IMR-90 (cell line): ENCODE measurements around the gene HOXA10. TPM values are rescaled to one million over a fixed set of nuclear protein-coding genes. Genes with fewer than 3 reads are reported as not detected.

Experiments
- ATAC-seq: fragments of 200-7000 bp; cut with Tn5 transposase; 2 replicates; pipeline ENCODE4 v1.9.1; 2020; ENCODE audit warnings: low read depth, mild to moderate bottlenecking, moderate library complexity
- BruUV-seq: library from RNA; stranded (reverse); fragments of 400-500 nt; replicated peaks from 2 replicates; lab custom pipeline; 2021; lab: Mats Ljungman, UMichigan
- CTCF ChIA-PET: fragments of 300-600 bp; formaldehyde crosslinking; extraction: SDS; loops from one replicate; lab custom pipeline; 2021; ENCODE audit warnings: antibody characterized with exemption; lab: Yijun Ruan, JAX
- POLR2A ChIA-PET: fragments of 300-600 bp; sonication (Branson Sonifier 250); formaldehyde crosslinking; loops from one replicate; lab custom pipeline; 2022; ENCODE audit warnings: antibody characterized with exemption; ENCODE audit not compliant: unreplicated experiment; lab: Charles Lee
- DNase-seq: peaks from one replicate; pipeline ENCODE4 v3.0.0; 2013
- H2AFZ ChIP-seq: replicated peaks from 2 replicates; pipeline ENCODE3; 2013; ENCODE audit warnings: low read length, mild to moderate bottlenecking; ENCODE audit not compliant: poor library complexity
- H2AK5ac ChIP-seq: 2 replicates; pipeline ENCODE4 v1.6.1; 2013; ENCODE audit warnings: low read depth, low read length, inconsistent platforms
- H2AK9ac ChIP-seq: replicated peaks from 2 replicates; pipeline ENCODE3; 2013; ENCODE audit warnings: mild to moderate bottlenecking, low read depth, low read length, moderate library complexity; ENCODE audit not compliant: poor library complexity
- H2BK120ac ChIP-seq: 2 replicates; pipeline ENCODE4 v1.6.1; 2013; ENCODE audit warnings: low read depth, low read length, inconsistent platforms
- H2BK15ac ChIP-seq: 3 replicates; pipeline ENCODE4 v1.6.1; 2013; ENCODE audit warnings: low read depth, low read length, inconsistent platforms
- H2BK20ac ChIP-seq: 2 replicates; pipeline ENCODE4 v1.6.1; 2013; ENCODE audit warnings: low read depth, mild to moderate bottlenecking, inconsistent platforms, low read length, moderate library complexity
- H2BK5ac ChIP-seq: 2 replicates; pipeline ENCODE4 v1.6.1; 2013; ENCODE audit warnings: mild to moderate bottlenecking, low read depth, low read length, inconsistent platforms; ENCODE audit not compliant: poor library complexity, severe bottlenecking
- H3K14ac ChIP-seq: replicated peaks from 2 replicates; pipeline ENCODE4 v1.6.1; 2013; ENCODE audit warnings: low read depth, low read length, inconsistent platforms
- H3K18ac ChIP-seq: 2 replicates; pipeline ENCODE4 v1.6.1; 2013; ENCODE audit warnings: low read depth, low read length, control low read depth
- H3K23ac ChIP-seq: 2 replicates; pipeline ENCODE4 v1.6.1; 2013; ENCODE audit warnings: low read depth, low read length, inconsistent platforms
- H3K27ac ChIP-seq: 2 replicates; pipeline ENCODE4 v1.5.1; 2013; ENCODE audit warnings: mild to moderate bottlenecking, control low read depth, low read length; ENCODE audit not compliant: insufficient read depth
- H3K27me3 ChIP-seq: 2 replicates; pipeline ENCODE4 v1.6.1; 2013; ENCODE audit warnings: low read length; ENCODE audit not compliant: control insufficient read depth, insufficient read depth
- H3K36me3 ChIP-seq: 2 replicates; pipeline ENCODE4 v1.6.1; 2013; ENCODE audit warnings: low read length, mixed read lengths; ENCODE audit not compliant: control insufficient read depth, insufficient read depth
- H3K4ac ChIP-seq: 2 replicates; pipeline ENCODE4 v1.6.1; 2013; ENCODE audit warnings: low read depth, low read length, inconsistent platforms
- H3K4me1 ChIP-seq: 2 replicates; pipeline ENCODE4 v1.6.1; 2013; ENCODE audit warnings: low read length, mixed read lengths; ENCODE audit not compliant: control insufficient read depth, insufficient read depth
- H3K4me2 ChIP-seq: 2 replicates; pipeline ENCODE4 v1.6.1; 2013; ENCODE audit warnings: low read depth, mild to moderate bottlenecking, control low read depth, low read length, moderate library complexity
- H3K4me3 ChIP-seq: 2 replicates; pipeline ENCODE4 v1.5.1; 2013; ENCODE audit warnings: low read depth, mild to moderate bottlenecking, control low read depth, low read length, moderate library complexity; ENCODE audit not compliant: insufficient read depth
- H3K56ac ChIP-seq: 2 replicates; pipeline ENCODE4 v1.6.1; 2013; ENCODE audit warnings: low read length, inconsistent platforms; ENCODE audit not compliant: insufficient read depth; ENCODE audit errors: extremely low read depth
- H3K79me1 ChIP-seq, 2 experiments: 2 replicates each; pipeline ENCODE4 v1.6.1; 2013; ENCODE audit warnings: low read length in 2 of 2, inconsistent platforms in 1 of 2, low read depth in 1 of 2
- H3K9ac ChIP-seq: 2 replicates; pipeline ENCODE4 v1.6.1; 2013; ENCODE audit warnings: low read depth, low read length, control low read depth
- H3K9me1 ChIP-seq: 2 replicates; pipeline ENCODE4 v1.6.1; 2013; ENCODE audit warnings: low read length, inconsistent platforms; ENCODE audit not compliant: insufficient read depth
- H3K9me3 ChIP-seq: 2 replicates; pipeline ENCODE4 v1.6.1; 2013; ENCODE audit warnings: low read length; ENCODE audit not compliant: control insufficient read depth, insufficient read depth
- H4K20me1 ChIP-seq: 2 replicates; pipeline ENCODE4 v1.6.1; 2013; ENCODE audit warnings: low read length, inconsistent platforms; ENCODE audit not compliant: insufficient read depth
- H4K5ac ChIP-seq: 2 replicates; pipeline ENCODE4 v1.6.1; 2013; ENCODE audit warnings: mild to moderate bottlenecking, low read depth, low read length, control low read depth
- H4K8ac ChIP-seq, 2 experiments: 2 replicates each; pipeline ENCODE4 v1.6.1; 2013; ENCODE audit warnings: low read depth in 2 of 2, low read length in 2 of 2, control low read depth in 1 of 2, inconsistent platforms in 1 of 2
- H4K91ac ChIP-seq: 2 replicates; pipeline ENCODE4 v1.6.1; 2013; ENCODE audit warnings: low read depth, low read length, inconsistent platforms; ENCODE audit not compliant: insufficient read depth
- BHLHE40 ChIP-seq: fragments of 150-350 bp; IDR thresholded peaks from 2 replicates; pipeline ENCODE4 v1.6.1; 2016; ENCODE audit warnings: mild to moderate bottlenecking, low read depth, low read length
- CEBPB ChIP-seq: IDR thresholded peaks from 2 replicates; pipeline ENCODE4 v1.6.1; 2012; ENCODE audit warnings: low read depth, low read length, improper control_type of control experiment
- CHD1 ChIP-seq: IDR thresholded peaks from 2 replicates; pipeline ENCODE4 v1.6.1; 2012; ENCODE audit warnings: low read depth, low read length, improper control_type of control experiment
- CTCF ChIP-seq: conservative IDR thresholded peaks from 2 replicates; pipeline ENCODE4 v1.5.1; 2012; ENCODE audit warnings: mild to moderate bottlenecking, low read depth, low read length, improper control_type of control experiment
- ELK1 ChIP-seq: fragments of 150-350 bp; IDR thresholded peaks from 2 replicates; pipeline ENCODE4 v1.6.1; 2016; ENCODE audit warnings: low read depth, mild to moderate bottlenecking, low read length, moderate library complexity, borderline replicate concordance
- FOS ChIP-seq: fragments of 150-350 bp; IDR thresholded peaks from 2 replicates; pipeline ENCODE4 v1.6.1; 2016; ENCODE audit warnings: low read depth, low read length
- MAFK ChIP-seq: IDR thresholded peaks from 2 replicates; pipeline ENCODE4 v1.6.1; 2012; ENCODE audit warnings: low read depth, low read length, improper control_type of control experiment
- MAZ ChIP-seq: IDR thresholded peaks from 2 replicates; pipeline ENCODE4 v1.6.1; 2012; ENCODE audit warnings: low read depth, mild to moderate bottlenecking, low read length, improper control_type of control experiment, moderate library complexity, borderline replicate concordance
- MXI1 ChIP-seq: IDR thresholded peaks from 2 replicates; pipeline ENCODE4 v1.6.1; 2012; ENCODE audit warnings: low read depth, mild to moderate bottlenecking, low read length, moderate library complexity, borderline replicate concordance
- NFE2L2 ChIP-seq: fragments of 150-350 bp; IDR thresholded peaks from 2 replicates; pipeline ENCODE4 v1.6.1; 2016; ENCODE audit warnings: low read depth, mild to moderate bottlenecking, low read length
- POLR2A ChIP-seq: IDR thresholded peaks from 2 replicates; pipeline ENCODE4 v1.6.1; 2012; ENCODE audit warnings: mild to moderate bottlenecking, low read depth, low read length
- RAD21 ChIP-seq: IDR thresholded peaks from 2 replicates; pipeline ENCODE4 v1.6.1; 2012; ENCODE audit warnings: low read length, improper control_type of control experiment
- RCOR1 ChIP-seq: IDR thresholded peaks from 2 replicates; pipeline ENCODE4 v1.6.1; 2012; ENCODE audit warnings: mild to moderate bottlenecking, low read length, improper control_type of control experiment; ENCODE audit not compliant: insufficient replicate concordance
- RFX5 ChIP-seq: IDR thresholded peaks from 2 replicates; pipeline ENCODE4 v1.8.0; 2012; ENCODE audit warnings: low read depth, mild to moderate bottlenecking, low read length, moderate library complexity
- SMC3 ChIP-seq: fragments of 150-350 bp; IDR thresholded peaks from 2 replicates; pipeline ENCODE4 v1.6.1; 2016; ENCODE audit warnings: low read depth, mild to moderate bottlenecking, antibody characterized with exemption, low read length, moderate library complexity
- USF2 ChIP-seq: fragments of 150-350 bp; IDR thresholded peaks from 2 replicates; pipeline ENCODE4 v1.6.1; 2017; ENCODE audit warnings: mild to moderate bottlenecking, antibody characterized with exemption, low read length, low read depth
- WGBS, 2 experiments: methylation state at CpG; one replicate each; pipeline versions ENCODE4 v1.1.5 to v1.1.7; 2013; ENCODE audit warnings: missing lambda C conversion rate in 2 of 2; ENCODE audit not compliant: insufficient read length in 1 of 2; ENCODE audit errors: extremely low coverage in 2 of 2; 5-methylcytosine and 5-hydroxymethylcytosine counted together
- dilution Hi-C: fragments of 300-500 bp; cut with HindIII; formaldehyde crosslinking; loops from one replicate; pipeline ENCODE4 v1.14.3; 2018; ENCODE audit warnings: low sequenced_read_pairs; ENCODE audit not compliant: unreplicated experiment
- in situ Hi-C: fragments of 300-500 bp; cut with MboI; formaldehyde crosslinking; loops from 3 replicates; pipeline ENCODE4 v1.14.3; 2019; ENCODE audit warnings: low sequenced_read_pairs, inconsistent platforms, mixed read lengths
- intact Hi-C: fragments of 100-400 bp; cut with micrococcal nuclease; formaldehyde crosslinking; loops from 2 replicates; pipeline ENCODE4 v1.10.0; 2022
- polyA plus RNA-seq, 3 experiments: library from polyadenylated mRNA; depleted of rRNA; stranded (reverse); fragments of >200 nt; gene quantifications; 2 replicates each; pipeline ENCODE4 v1.2.3, GENCODE V29; 2012; ENCODE audit warnings: low replicate concordance in 1 of 3
- total RNA-seq: library from RNA; depleted of rRNA; stranded (reverse); fragments of >200 nt; gene quantifications from 2 replicates; pipeline ENCODE4 v1.2.3, GENCODE V29; 2012

The HOXA10 gene
- total and polyA plus RNA-seq, 2 of the 4 experiments (the other 2 are of a cell fraction) = 0.10 to 0.18 TPM

- Histone ChIP-seq H3K9me3 (no peaks in the 10 kb centered on the region), H3K4ac (peak overlapping the region; percentile 55), H2BK15ac (peak overlapping the region; percentile 52; the same call in 1 of the 3 replicates), H4K5ac (peak overlapping the region; percentile 71; the same call in 1 of the 2 replicates), H3K9me1 (peaks cover 5% of the 10 kb centered on the region; the same call in 1 of the 2 replicates), H2AFZ (no peak overlapping the region), H2BK120ac (peak overlapping the region; percentile 75), H3K4me3 (peak overlapping the region; percentile 30; the same call in 1 of the 2 replicates), H2BK20ac (peak overlapping the region; percentile 69; the same call in 1 of the 2 replicates), H3K4me2 (peak overlapping the region; percentile 94), H3K27ac (peak overlapping the region; percentile 94), H3K56ac (peak overlapping the region; percentile 79; the same call in 1 of the 2 replicates), H2AK9ac (no peak overlapping the region), H2AK5ac (no peak overlapping the region), H3K23ac (peak overlapping the region; percentile 85; the same call in 1 of the 2 replicates), H3K14ac (peak overlapping the region; percentile 78), H3K18ac (peak overlapping the region; percentile 89), H4K91ac (peak overlapping the region; percentile 68), H4K20me1 (no peaks in the 10 kb centered on the region), H4K8ac (peak overlapping the region; percentile 50 to 67; a peak in 1 of 4 replicates), H3K79me1 (peaks cover 6 to 38% of the 10 kb centered on the region in 2 experiments), H3K36me3 (peaks cover 9% of the 10 kb centered on the region), H3K9ac (peak overlapping the region; percentile 89), H2BK5ac (peak overlapping the region; percentile 35), H3K27me3 (no peaks in the 10 kb centered on the region), H3K4me1 (peaks cover 20% of the 10 kb centered on the region)
- POLR2A ChIA-PET = no interaction called here
- CTCF ChIA-PET = no interaction called here
- ATAC-seq (no peak), DNase-seq (no peak)
- WGBS, 2 experiments = no CpG with 5 or more reads among the region's 1 CpG
- dilution Hi-C loops (no loop called here), intact Hi-C loops (no loop called here), in situ Hi-C loops (no loop called here)
- TF ChIP-seq CEBPB = no peak
- TF ChIP-seq RAD21 = no peak
- TF ChIP-seq MAFK = no peak
- TF ChIP-seq MXI1 = no peak
- no peak for TF ChIP-seq ELK1
- TF ChIP-seq RCOR1 = no peak
- TF ChIP-seq BHLHE40 = no peak
- no peak for TF ChIP-seq SMC3
- no peak for TF ChIP-seq USF2
- TF ChIP-seq MAZ = no peak
- no peak for TF ChIP-seq CHD1
- TF ChIP-seq POLR2A = no peak
- no peak for TF ChIP-seq RFX5
- TF ChIP-seq NFE2L2 = no peak
- TF ChIP-seq FOS = no peak
- no peak for TF ChIP-seq CTCF
- BruUV-seq = no TSS peak
These were observed 35.6 kb downstream of the HOXA10 start for GRCh38 chr7:27138472-27138871.
